Activated CD4-positive, CD25-positive, alpha-beta regulatory T cell treated with anti-CD3 and anti-CD28 coated beads, Interleukin-2, amount 50 U/mL, for 16 hours (primary cell): Measurements from ENCODE around the gene CALHM1.

Experiments
- DNase-seq: peaks from one replicate; pipeline ENCODE4 v3.0.0-alpha.2; 2020; ENCODE audit warnings: low read depth, low spot score

The CALHM1 gene

GRCh38 chr10:103455235-103455634 is 3.5 kb downstream of the CALHM1 start:
- DNase-seq, result no peak

DNA sequence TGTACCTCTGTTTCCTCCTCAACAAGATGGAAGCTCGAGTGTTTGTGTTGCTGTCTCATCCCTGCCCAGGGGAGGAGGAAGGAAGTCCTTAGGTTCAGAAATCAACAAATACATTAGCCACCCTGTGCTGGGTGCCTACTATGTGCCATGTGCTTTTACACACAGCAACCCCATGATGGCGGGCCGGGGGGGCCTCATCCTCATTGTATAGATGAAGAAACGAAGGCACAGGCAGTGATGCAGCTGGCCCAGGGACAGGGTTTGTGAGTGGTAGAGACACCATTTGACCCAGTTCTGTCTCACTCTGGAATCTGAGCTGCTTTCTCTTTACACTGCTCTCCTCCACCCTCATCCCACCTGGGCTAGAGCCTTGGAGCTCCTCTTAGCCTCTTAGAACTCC is 4.7 kb downstream of the CALHM1 start:
- DNase-seq, result no peak

DNA sequence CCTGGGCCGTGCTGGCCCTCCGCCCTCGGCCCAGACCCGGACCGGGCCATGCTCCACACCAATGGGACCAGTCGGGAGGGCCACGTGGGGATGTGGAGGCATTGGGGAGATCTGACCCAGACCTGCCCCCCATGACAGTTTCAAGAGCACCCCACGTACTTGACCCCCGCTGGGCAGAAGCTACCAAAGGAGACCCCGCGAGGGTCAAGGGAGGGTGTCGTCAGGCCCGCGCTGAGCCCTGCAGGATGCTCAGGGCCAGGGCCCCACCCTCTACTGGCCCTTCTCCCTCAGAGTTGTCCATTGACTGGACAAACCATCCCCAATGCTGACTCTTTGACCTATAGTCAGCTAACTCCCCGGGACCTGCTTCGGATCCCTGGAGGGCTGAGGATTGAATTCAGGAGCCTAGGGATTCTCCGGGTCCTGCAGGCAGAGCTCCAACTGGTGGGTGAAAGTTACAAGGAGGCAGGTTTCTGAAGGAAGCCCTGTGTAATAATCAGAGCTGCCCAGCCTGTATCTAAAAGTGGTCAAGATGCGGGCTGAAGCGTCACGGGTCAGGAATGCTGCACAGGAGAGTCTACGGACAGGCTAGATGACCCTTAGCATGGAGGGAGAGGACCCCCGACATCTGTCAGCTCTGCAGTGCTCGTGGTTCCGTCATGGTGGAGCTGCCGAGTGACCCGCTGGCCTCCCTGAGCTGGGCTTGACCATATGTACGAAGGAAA is 6.0 kb downstream of the CALHM1 start:
- no peak for DNase-seq

- no peak for DNase-seq
Observed at GRCh38 chr10:103451831-103452505, 6.7 kb downstream of the CALHM1 start, which contains the start of gene CALHM2. TSS of gene CALHM2 (minus strand) at chr10:103452370. CDS start at chr10:103449941, 2,429 bp downstream.

DNA sequence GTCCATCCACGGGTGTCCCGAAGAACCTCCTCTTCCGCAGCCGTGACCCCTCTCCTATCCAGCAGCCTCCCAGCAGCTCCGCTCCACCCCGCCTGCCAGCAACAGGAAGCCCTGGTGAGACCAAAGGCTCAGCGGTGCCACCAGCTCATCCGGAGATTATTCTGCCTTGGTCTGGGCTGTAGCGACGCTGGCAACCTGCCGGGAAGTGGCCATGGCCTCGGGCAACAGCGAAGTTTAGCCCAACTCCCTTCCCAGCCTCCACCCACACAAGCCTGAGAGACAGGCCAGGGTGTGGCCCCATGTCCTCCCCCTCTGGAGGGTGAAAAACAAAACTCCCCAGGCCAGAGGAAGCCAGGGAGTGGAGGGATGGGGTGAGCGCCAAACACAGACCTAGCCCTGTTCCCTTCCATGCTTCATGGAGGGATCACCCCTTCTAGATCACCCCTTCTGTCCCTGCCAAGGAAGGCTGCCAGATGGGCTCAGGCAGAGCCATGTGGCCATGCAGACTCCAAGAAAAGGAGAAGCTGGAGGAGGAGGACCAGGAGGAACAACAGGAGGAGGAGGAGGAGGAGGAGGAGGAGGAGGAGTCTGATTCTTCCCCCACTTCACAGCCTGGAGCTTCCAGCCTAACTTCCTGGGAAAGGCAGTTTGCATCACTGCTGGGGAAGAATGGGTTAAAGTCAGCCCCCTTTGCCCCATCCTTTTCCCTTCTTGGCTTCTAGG is 7.4 kb downstream of the CALHM1 start:
- DNase-seq, result no peak

GRCh38 chr10:103450201-103450695 is 8.5 kb downstream of the CALHM1 start:
- DNase-seq, result no peak

- no peak for DNase-seq
Observed at GRCh38 chr10:103449208-103450144, 9.2 kb downstream of the CALHM1 start.

- DNase-seq, result no peak
Observed at GRCh38 chr10:103448746-103449145, 10.0 kb downstream of the CALHM1 start.

- no peak for DNase-seq
Observed at GRCh38 chr10:103447187-103447586, 11.5 kb downstream of the CALHM1 start.

GRCh38 chr10:103445767-103446567 is 12.7 kb downstream of the CALHM1 start:
- DNase-seq, result no peak

- DNase-seq, result no peak
Observed at GRCh38 chr10:103445366-103445765, 13.3 kb downstream of the CALHM1 start.

- no peak for DNase-seq
Observed at GRCh38 chr10:103444478-103444877, 14.2 kb downstream of the CALHM1 start.

- no peak for DNase-seq
Observed at GRCh38 chr10:103443475-103444185, 15.1 kb downstream of the CALHM1 start.

GRCh38 chr10:103442031-103442461 is 16.7 kb downstream of the CALHM1 start:
- no peak for DNase-seq

DNA sequence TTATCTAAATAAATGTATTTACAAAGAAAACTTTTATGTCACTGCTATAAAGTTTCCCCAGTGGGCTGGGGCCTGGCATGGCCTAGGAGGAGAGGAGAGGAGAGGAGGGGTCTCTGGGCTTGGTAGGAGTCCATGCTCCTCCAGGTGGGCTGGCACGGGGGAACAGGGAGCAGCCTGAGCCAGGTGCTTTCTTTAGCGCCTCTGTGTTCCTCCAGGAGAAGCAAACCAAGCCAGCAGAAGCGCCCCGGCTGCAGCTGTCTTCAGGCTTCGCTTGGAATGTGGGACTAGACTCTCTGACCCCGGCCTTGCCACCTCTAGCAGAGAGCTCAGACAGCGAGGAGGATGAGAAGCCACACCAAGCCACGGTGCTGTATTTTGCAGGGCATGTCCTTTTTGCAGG is 17.1 kb downstream of the CALHM1 start:
- DNase-seq, result no peak

DNA sequence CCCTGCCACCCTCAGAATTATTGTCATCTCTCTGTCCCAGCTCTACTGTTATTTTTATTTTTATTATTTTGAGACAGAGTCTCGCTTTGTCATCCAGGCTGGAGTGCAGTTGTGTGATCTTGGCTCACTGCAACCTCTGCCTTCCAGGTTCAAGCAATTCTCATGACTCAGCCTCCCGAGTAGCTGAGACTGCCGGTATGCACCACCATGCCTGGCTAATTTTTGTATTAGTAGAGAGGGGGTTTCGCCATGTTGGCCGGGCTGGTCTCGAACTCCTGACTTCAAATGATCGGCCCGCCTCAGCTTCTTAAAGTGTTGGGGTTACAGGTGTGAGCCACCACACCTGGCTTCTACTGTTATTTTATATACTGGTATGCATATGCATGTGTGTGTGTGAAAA is 17.5 kb downstream of the CALHM1 start:
- no peak for DNase-seq

DNA sequence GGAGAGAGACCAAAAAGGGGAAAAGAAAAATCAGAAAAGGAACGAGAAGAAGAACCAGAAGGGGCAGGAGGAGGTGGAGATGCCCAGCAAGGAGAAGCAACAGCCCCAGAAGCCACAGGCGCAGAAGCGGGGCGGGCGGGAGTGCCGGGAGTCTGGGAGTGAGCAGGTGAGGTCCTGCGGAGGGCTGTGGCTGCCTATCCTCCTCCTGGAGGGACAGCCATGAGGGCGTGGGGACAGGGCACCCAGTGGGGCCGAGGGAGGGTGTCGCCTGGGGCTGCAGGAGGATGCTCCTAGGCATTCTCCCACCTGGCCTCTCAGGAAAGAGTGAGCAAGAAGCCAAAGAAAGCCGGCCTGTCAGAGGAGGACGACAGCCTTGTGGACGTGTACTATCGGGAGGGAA is 18.3 kb downstream of the CALHM1 start:
- no peak for DNase-seq

- no peak for DNase-seq
Observed at GRCh38 chr10:103439776-103440175, 18.9 kb downstream of the CALHM1 start.

GRCh38 chr10:103433858-103434257 is 24.8 kb downstream of the CALHM1 start:
- no peak for DNase-seq

- no peak for DNase-seq
Observed at GRCh38 chr10:103431902-103432301, 26.8 kb downstream of the CALHM1 start.
